KMS-11 (cell line): ENCODE results near the gene MYOZ1.

ENCODE experiments used
- H2AFZ ChIP-seq: fragments of 200-600 bp; sonication (generic); 2 replicates; pipeline ENCODE4 v1.6.1; 2016; ENCODE audit warnings: antibody characterized with exemption, mixed run types, low read depth
- H3K27ac ChIP-seq: fragments of 200-600 bp; sonication (generic); 2 replicates; pipeline ENCODE4 v1.6.1; 2016; ENCODE audit warnings: mild to moderate bottlenecking, mixed run types
- H3K27me3 ChIP-seq: fragments of 200-600 bp; sonication (generic); 2 replicates; pipeline ENCODE4 v1.6.1; 2017; ENCODE audit warnings: mild to moderate bottlenecking, low read depth, mixed run types, moderate library complexity; ENCODE audit not compliant: insufficient read depth
- H3K36me3 ChIP-seq: fragments of 200-600 bp; sonication (generic); 2 replicates; pipeline ENCODE4 v1.6.1; 2017; ENCODE audit warnings: mild to moderate bottlenecking, mixed run types; ENCODE audit not compliant: insufficient read depth
- H3K4me1 ChIP-seq: fragments of 200-600 bp; sonication (generic); 2 replicates; pipeline ENCODE4 v1.6.1; 2016; ENCODE audit warnings: mild to moderate bottlenecking, low read depth, mixed run types; ENCODE audit not compliant: poor library complexity, severe bottlenecking
- H3K4me2 ChIP-seq: fragments of 200-600 bp; sonication (generic); 2 replicates; pipeline ENCODE4 v1.7.0; 2016; ENCODE audit warnings: mild to moderate bottlenecking, mixed run types
- H3K4me3 ChIP-seq: fragments of 200-600 bp; sonication (generic); IDR thresholded peaks from 2 replicates; pipeline ENCODE4 v1.6.1; 2017; ENCODE audit warnings: low read depth, low read length, mixed read lengths; ENCODE audit not compliant: insufficient read depth
- H3K79me2 ChIP-seq: fragments of 200-600 bp; sonication (generic); 2 replicates; pipeline ENCODE4 v1.6.1; 2016; ENCODE audit warnings: low read depth, mixed run types; ENCODE audit not compliant: insufficient read depth
- H3K9ac ChIP-seq: fragments of 200-600 bp; sonication (generic); 2 replicates; pipeline ENCODE4 v1.6.1; 2016; ENCODE audit warnings: mild to moderate bottlenecking, mixed run types
- H4K20me1 ChIP-seq: fragments of 200-600 bp; sonication (generic); 2 replicates; pipeline ENCODE4 v1.6.1; 2016; ENCODE audit warnings: mild to moderate bottlenecking, mixed run types; ENCODE audit not compliant: insufficient read depth
- TF ChIP-seq, protein P1 (sequence below): fragments of 200-600 bp; sonication (generic); conservative IDR thresholded peaks from 2 replicates; pipeline ENCODE4 v1.6.1; 2017; ENCODE audit warnings: low read depth, mild to moderate bottlenecking, antibody characterized with exemption, low read length, moderate library complexity, mixed read lengths

Gene MYOZ1

GRCh38 chr10:73653195-73653594 is 11.9 kb upstream of the MYOZ1 start:
- Histone ChIP-seq H3K9ac (no peak overlapping the region), H3K27ac (no peak overlapping the region), H3K4me2 (no peak overlapping the region), H3K79me2 (no peaks in the 10 kb centered on the region), H3K4me3 (no peak overlapping the region), H3K36me3 (no peaks in the 10 kb centered on the region), H3K4me1 (peaks cover 5% of the 10 kb centered on the region), H4K20me1 (no peaks in the 10 kb centered on the region), H3K27me3 (no peaks in the 10 kb centered on the region), H2AFZ (no peak overlapping the region)
- TF ChIP-seq, protein P1, sequence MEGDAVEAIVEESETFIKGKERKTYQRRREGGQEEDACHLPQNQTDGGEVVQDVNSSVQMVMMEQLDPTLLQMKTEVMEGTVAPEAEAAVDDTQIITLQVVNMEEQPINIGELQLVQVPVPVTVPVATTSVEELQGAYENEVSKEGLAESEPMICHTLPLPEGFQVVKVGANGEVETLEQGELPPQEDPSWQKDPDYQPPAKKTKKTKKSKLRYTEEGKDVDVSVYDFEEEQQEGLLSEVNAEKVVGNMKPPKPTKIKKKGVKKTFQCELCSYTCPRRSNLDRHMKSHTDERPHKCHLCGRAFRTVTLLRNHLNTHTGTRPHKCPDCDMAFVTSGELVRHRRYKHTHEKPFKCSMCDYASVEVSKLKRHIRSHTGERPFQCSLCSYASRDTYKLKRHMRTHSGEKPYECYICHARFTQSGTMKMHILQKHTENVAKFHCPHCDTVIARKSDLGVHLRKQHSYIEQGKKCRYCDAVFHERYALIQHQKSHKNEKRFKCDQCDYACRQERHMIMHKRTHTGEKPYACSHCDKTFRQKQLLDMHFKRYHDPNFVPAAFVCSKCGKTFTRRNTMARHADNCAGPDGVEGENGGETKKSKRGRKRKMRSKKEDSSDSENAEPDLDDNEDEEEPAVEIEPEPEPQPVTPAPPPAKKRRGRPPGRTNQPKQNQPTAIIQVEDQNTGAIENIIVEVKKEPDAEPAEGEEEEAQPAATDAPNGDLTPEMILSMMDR: no peak

DNA sequence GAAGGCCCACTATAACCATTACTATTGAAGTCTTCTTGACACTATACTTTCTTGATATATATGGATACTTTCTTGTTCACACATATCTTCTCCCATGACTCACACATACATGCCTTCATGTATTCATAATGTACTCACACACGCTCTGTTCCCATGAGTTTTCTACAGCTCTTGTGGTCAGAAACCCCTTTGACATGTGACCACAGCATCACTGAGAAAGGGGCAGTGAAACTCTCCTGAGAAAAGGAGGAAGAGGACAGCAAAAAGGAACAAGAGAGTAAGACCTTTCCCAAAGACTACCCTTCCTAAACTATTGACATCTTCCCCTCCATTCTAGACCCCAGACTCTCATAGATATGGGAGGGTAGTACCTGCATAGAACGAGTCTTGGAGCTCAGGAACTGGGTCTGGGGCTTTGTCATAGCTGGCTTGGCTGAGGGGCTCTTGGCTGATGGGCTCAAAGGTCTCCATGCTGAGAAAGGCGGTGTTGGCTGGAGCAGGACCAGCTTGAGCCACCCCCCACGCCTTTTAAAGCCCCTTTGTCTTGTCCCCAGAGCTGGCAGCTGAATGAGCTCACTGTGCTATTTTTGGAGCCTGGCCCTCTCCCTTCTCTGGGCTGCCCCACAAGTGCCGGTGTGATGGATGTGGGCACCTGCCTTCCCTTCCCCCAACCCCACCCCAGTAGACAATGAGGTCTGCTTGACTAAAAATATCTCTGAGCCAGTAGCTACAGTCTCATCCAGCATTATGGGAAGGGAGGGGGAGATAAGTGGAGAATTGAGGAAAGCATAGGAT is 9.5 kb upstream of the MYOZ1 start:
- no peak overlapping the region for H3K27ac ChIP-seq
- H3K79me2 ChIP-seq: no peaks in the 10 kb centered on the region
- peaks cover 5% of the 10 kb centered on the region for H3K4me1 ChIP-seq
- no peak overlapping the region for H3K4me3 ChIP-seq
- H3K36me3 ChIP-seq: no peaks in the 10 kb centered on the region
- no peak overlapping the region for H2AFZ ChIP-seq
- H3K4me2 ChIP-seq: no peak overlapping the region; the same call in 1 of the 2 replicates
- no peaks in the 10 kb centered on the region for H3K27me3 ChIP-seq
- H3K9ac ChIP-seq: no peak overlapping the region
- TF ChIP-seq, protein P1: no peak
- H4K20me1 ChIP-seq: no peaks in the 10 kb centered on the region

- Histone ChIP-seq H3K4me3 (no peak overlapping the region), H3K27ac (no peak overlapping the region), H4K20me1 (no peaks in the 10 kb centered on the region), H3K27me3 (no peaks in the 10 kb centered on the region), H3K36me3 (no peaks in the 10 kb centered on the region), H3K9ac (no peak overlapping the region), H3K4me1 (peaks cover 5% of the 10 kb centered on the region), H2AFZ (no peak overlapping the region), H3K79me2 (no peaks in the 10 kb centered on the region), H3K4me2 (no peak overlapping the region)
- TF ChIP-seq, protein P1: no peak
Observed at GRCh38 chr10:73649876-73650536, 8.7 kb upstream of the MYOZ1 start.

DNA sequence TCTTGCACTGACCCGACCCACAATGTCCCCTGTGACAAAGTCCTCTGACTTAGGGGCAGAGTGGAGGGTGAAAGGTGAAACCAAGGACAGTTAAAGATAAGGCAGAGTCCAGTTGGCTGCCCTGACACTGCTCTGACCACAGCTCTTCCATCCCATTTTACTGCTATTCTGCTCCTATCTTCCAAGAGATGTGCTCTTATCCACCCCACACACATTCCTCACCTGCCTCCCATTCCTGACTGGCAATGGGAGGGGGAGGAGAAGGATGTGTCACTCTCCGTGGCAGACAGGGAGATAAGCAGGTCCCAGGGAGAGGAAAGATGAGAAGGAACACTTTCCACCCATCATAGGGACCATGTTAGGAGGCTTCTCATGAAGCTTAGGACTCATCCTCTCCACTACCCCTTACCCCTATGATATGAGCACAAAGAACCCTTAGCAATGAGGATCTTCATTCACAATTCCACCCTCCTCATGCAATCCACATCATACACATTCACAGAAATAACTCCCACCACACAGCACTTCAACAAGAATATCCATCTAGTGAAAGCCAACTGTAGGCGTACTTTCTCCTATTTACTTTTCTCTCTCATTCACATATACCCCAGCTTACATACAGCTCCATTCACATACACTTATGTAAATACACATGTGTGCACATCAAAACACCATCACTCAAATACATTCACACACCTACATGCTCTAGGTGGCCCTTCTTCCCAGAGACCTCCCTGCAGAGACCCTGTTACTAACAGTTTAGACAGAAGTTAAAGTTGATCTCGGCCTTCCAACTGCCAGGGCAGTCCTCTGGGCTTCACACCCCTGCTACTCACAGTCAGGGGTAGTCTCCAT is 7.9 kb upstream of the MYOZ1 start:
- Histone ChIP-seq H3K27ac (no peak overlapping the region), H3K4me2 (no peak overlapping the region), H3K4me1 (peaks cover 5% of the 10 kb centered on the region), H3K9ac (no peak overlapping the region), H3K4me3 (no peak overlapping the region), H3K27me3 (no peaks in the 10 kb centered on the region), H3K79me2 (no peaks in the 10 kb centered on the region), H3K36me3 (no peaks in the 10 kb centered on the region), H4K20me1 (no peaks in the 10 kb centered on the region), H2AFZ (no peak overlapping the region)
- TF ChIP-seq, protein P1: no peak
